ENCODE results near the gene HLA-DQB2. TPM values are rescaled to one million over a fixed set of nuclear protein-coding genes. Genes with fewer than 3 reads are reported as not detected.

The HLA-DQB2 gene
- total RNA-seq = not detected in 2 replicates

DNA sequence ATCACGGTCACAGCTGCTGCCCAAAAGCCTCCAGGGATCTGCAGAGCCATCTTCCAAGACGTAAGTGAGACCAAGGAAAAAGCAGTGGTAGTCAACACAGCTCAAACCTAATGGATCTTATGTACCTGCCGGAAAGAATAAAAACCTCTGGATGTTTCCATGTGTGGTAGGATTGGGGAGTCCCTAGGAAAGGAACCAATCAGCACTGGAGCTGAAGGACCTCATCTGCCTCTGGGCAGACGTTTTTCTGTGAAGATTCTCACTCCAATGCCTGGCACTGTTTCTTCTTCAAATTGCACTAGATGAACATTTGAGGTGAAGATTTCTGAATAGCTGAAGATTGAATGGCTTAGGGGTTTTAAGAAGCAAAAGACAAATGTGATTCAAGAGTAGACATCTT lies at the start of gene HLA-DQB2:
TSS of gene HLA-DQB2 (minus strand) at position 112 of the 400 bp plus-strand sequence. CDS start at position 50, 62 bp downstream.

DNA sequence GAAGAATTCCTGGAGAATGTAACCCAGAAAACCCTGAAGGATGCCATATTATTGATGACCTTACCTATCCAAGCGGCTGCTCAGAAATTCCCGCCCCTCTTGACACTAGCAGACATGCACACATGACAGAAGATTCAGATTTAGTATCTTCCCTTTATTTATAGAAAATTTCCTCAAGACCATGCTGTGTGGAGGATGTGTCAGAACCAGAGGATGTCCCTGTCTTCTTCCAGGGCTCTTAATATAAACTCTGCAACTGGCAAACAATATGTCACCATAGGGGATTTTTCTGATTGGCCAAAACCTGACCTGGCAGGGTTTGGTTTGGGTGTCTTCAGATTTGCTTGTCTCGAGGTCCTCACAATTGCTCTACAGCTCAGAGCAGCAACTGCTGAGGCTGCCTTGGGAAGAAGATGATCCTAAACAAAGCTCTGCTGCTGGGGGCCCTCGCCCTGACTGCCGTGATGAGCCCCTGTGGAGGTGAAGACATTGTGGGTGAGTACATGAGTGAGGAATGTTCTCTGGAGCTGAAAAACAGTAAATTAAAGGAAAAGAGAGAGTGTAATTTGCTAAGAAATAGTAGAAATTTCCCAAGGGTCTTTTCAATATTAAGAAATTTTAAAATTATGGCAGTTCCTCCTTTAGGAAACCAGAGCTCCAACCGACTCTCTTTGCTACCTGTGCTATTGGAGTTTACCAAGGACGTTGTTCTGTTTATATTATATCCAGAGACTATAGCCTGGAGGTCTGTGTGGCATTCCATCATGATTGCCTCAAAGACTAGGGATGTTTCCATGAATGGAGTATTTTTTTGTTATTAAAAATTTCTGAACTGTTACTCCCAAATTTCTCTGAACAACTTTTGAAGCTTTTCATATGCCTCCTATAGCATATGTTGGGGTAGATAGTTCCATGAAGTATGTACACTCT lies 22.0 kb downstream of the HLA-DQB2 start, which contains the start of gene HLA-DQA2:
TSS of gene HLA-DQA2 (plus strand) at position 361 of the 930 bp plus-strand sequence. CDS start at position 414, 53 bp downstream.

Other genes starting within 250 kb of the HLA-DQB2 start
- not detected in 2 replicates for gene HLA-DRB5, start 233.2 kb downstream of the HLA-DQB2 start, total RNA-seq
- gene HLA-DRB1, start 173.7 kb downstream of the HLA-DQB2 start, total RNA-seq = 0.13 TPM in 1 of 2 replicates, not detected in the other
- 0.40 TPM in 1 of 2 replicates, not detected in the other for gene HLA-DQA1, start 126.1 kb downstream of the HLA-DQB2 start, total RNA-seq
- not detected in 2 replicates for gene HLA-DQB1, start 96.9 kb downstream of the HLA-DQB2 start, total RNA-seq
- gene HLA-DQA2, start 22.1 kb downstream of the HLA-DQB2 start, total RNA-seq = not detected in 2 replicates
- gene HLA-DOB, start 53.5 kb upstream of the HLA-DQB2 start, total RNA-seq = 0.13 TPM in 1 of 2 replicates, not detected in the other
- 21.3 and 21.8 TPM in 2 replicates for gene TAP2, start 75.2 kb upstream of the HLA-DQB2 start, total RNA-seq
- 65.9 and 83.3 TPM in 2 replicates for gene PSMB8, start 80.5 kb upstream of the HLA-DQB2 start, total RNA-seq
- 35.9 and 41.0 TPM in 2 replicates for gene TAP1, start 90.2 kb upstream of the HLA-DQB2 start, total RNA-seq
- gene PSMB9, start 90.7 kb upstream of the HLA-DQB2 start, total RNA-seq = 18.5 and 23.4 TPM in 2 replicates
- 0.13 TPM in 1 of 2 replicates, not detected in the other for gene HLA-DMB, start 177.5 kb upstream of the HLA-DQB2 start, total RNA-seq
- gene HLA-DMA, start 189.6 kb upstream of the HLA-DQB2 start, total RNA-seq = 0.79 and 1.8 TPM in 2 replicates
- 71.5 and 87.9 TPM in 2 replicates for gene BRD2, start 205.1 kb upstream of the HLA-DQB2 start, total RNA-seq
- gene HLA-DOA, start 246.1 kb upstream of the HLA-DQB2 start, total RNA-seq = not detected in 2 replicates

Measured in aortic smooth muscle cell (primary cell).